T-helper 1 cell (primary cell): ENCODE data around the gene PGM5.
"Not testable (repeated sequence)": the region's sequence is repeated elsewhere in the genome, so short reads cannot be mapped to it uniquely, and the experiment has no call there.

Source experiments
- DNase-seq, 5 donors: peaks; one replicate each; pipeline ENCODE4 v3.0.0-alpha.2; 2012 to 2020

The PGM5 gene

GRCh38 chr9:68383894-68384293 is 27.5 kb downstream of the PGM5 start:
- DNase-seq, result not testable (repeated sequence)

- not testable (repeated sequence) for DNase-seq
These were observed 33.1 kb downstream of the PGM5 start for GRCh38 chr9:68389558-68389957.

- not testable (repeated sequence) for DNase-seq
These were observed 34.3 kb downstream of the PGM5 start for GRCh38 chr9:68390737-68391136.

- DNase-seq, result not testable (repeated sequence)
These were observed 40.1 kb downstream of the PGM5 start for GRCh38 chr9:68396411-68397094.

- not testable (repeated sequence) for DNase-seq
These were observed 40.6 kb downstream of the PGM5 start for GRCh38 chr9:68397095-68397423.

GRCh38 chr9:68397796-68398195 is 41.4 kb downstream of the PGM5 start:
- not testable (repeated sequence) for DNase-seq

- not testable (repeated sequence) for DNase-seq
These were observed 41.9 kb downstream of the PGM5 start for GRCh38 chr9:68398324-68398723.

- DNase-seq, result not testable (repeated sequence)
These were observed 48.2 kb downstream of the PGM5 start for GRCh38 chr9:68404421-68405185.

GRCh38 chr9:68411865-68412264 is 55.5 kb downstream of the PGM5 start:
- DNase-seq, result not testable (repeated sequence)

- DNase-seq, result not testable (repeated sequence)
These were observed 56.3 kb downstream of the PGM5 start for GRCh38 chr9:68412754-68413153.

GRCh38 chr9:68415065-68415464 is 58.7 kb downstream of the PGM5 start:
- DNase-seq, result not testable (repeated sequence)

GRCh38 chr9:68416936-68417564 is 60.6 kb downstream of the PGM5 start:
- no peak for DNase-seq

GRCh38 chr9:68417762-68418161 is 61.4 kb downstream of the PGM5 start:
- no peak for DNase-seq

- DNase-seq, result no peak
These were observed 61.9 kb downstream of the PGM5 start for GRCh38 chr9:68418259-68418845.

- DNase-seq, result no peak
These were observed 63.5 kb downstream of the PGM5 start for GRCh38 chr9:68419901-68420300.

- DNase-seq, result no peak
These were observed 70.3 kb downstream of the PGM5 start for GRCh38 chr9:68426755-68427154.

- no peak for DNase-seq
These were observed 71.0 kb downstream of the PGM5 start for GRCh38 chr9:68427216-68427977.

- DNase-seq, result no peak
These were observed 72.1 kb downstream of the PGM5 start for GRCh38 chr9:68428481-68428880.

GRCh38 chr9:68429631-68430030 is 73.2 kb downstream of the PGM5 start:
- no peak for DNase-seq

- no peak for DNase-seq
These were observed 74.9 kb downstream of the PGM5 start for GRCh38 chr9:68431307-68431706.

GRCh38 chr9:68433531-68434110 is 77.2 kb downstream of the PGM5 start:
- no peak for DNase-seq

GRCh38 chr9:68437785-68438184 is 81.4 kb downstream of the PGM5 start:
- DNase-seq, result no peak
